CD4-positive, alpha-beta T cell treated with Interleukin-6 for 4 hours (primary cell): Measurements from ENCODE around the gene OR2Y1.
"Not testable (repeated sequence)": the region's sequence is repeated elsewhere in the genome, so short reads cannot be mapped to it uniquely, and the experiment has no call there.

Experiments
- DNase-seq: peaks from one replicate; pipeline ENCODE4 v3.0.0-alpha.2; 2020; ENCODE audit warnings: mixed read lengths

OR2Y1 gene

GRCh38 chr5:180739958-180740357, at the start of gene OR2Y1:
Gene OR2Y1, minus strand, starts transcription at chr5:180740058. Its CDS starts 0 bp downstream, at chr5:180740058.
- DNase-seq: no peak

GRCh38 chr5:180788651-180789410, 49.0 kb upstream of the OR2Y1 start:
- DNase-seq: not testable (repeated sequence)

- no peak for DNase-seq
Observed at GRCh38 chr5:180787711-180788431, 48.0 kb upstream of the OR2Y1 start.

- DNase-seq: no peak
Observed at GRCh38 chr5:180786531-180787398, 46.9 kb upstream of the OR2Y1 start.

GRCh38 chr5:180785794-180786221, 46.0 kb upstream of the OR2Y1 start:
- DNase-seq: no peak

GRCh38 chr5:180785121-180785781, 45.4 kb upstream of the OR2Y1 start:
- DNase-seq: no peak

- peak; percentile 83 for DNase-seq
Observed at GRCh38 chr5:180784497-180785097, 44.7 kb upstream of the OR2Y1 start.

GRCh38 chr5:180783340-180784052, 43.6 kb upstream of the OR2Y1 start:
- no peak for DNase-seq

- DNase-seq: no peak
Observed at GRCh38 chr5:180782748-180783147, 42.9 kb upstream of the OR2Y1 start.

GRCh38 chr5:180781900-180782326, 42.1 kb upstream of the OR2Y1 start:
- DNase-seq: not testable (repeated sequence)

- no peak for DNase-seq
Observed at GRCh38 chr5:180779985-180780610, 40.2 kb upstream of the OR2Y1 start.

GRCh38 chr5:180777475-180777874, 37.6 kb upstream of the OR2Y1 start:
- no peak for DNase-seq

- DNase-seq: no peak
Observed at GRCh38 chr5:180776376-180776775, 36.5 kb upstream of the OR2Y1 start.

- DNase-seq: no peak
Observed at GRCh38 chr5:180775624-180776023, 35.8 kb upstream of the OR2Y1 start.

GRCh38 chr5:180771839-180772238, 32.0 kb upstream of the OR2Y1 start:
- no peak for DNase-seq

- DNase-seq: no peak
Observed at GRCh38 chr5:180769821-180770220, 30.0 kb upstream of the OR2Y1 start.

- DNase-seq: no peak
Observed at GRCh38 chr5:180755601-180756000, 15.7 kb upstream of the OR2Y1 start.

GRCh38 chr5:180744253-180744652, 4.4 kb upstream of the OR2Y1 start:
- no peak for DNase-seq

GRCh38 chr5:180742727-180743126, 2.9 kb upstream of the OR2Y1 start:
- no peak for DNase-seq

GRCh38 chr5:180740953-180741352, 1.1 kb upstream of the OR2Y1 start:
- DNase-seq: not testable (repeated sequence)

GRCh38 chr5:180739271-180739670, 587 bp downstream of the OR2Y1 start:
- no peak for DNase-seq
